GM18867 (cell line): ENCODE data around the gene NTF3.
"Not testable (repeated sequence)": the region's sequence is repeated elsewhere in the genome, so short reads cannot be mapped to it uniquely, and the experiment has no call there.

ENCODE experiments used
- ATAC-seq: cut with Tn5 transposase; IDR thresholded peaks from one replicate; pipeline ENCODE4 v1.9.1; 2021; ENCODE audit warnings: mild to moderate bottlenecking, moderate library complexity; ENCODE audit not compliant: unreplicated experiment

Gene NTF3

GRCh38 chr12:5524769-5525436 is 93.0 kb downstream of the NTF3 start:
- no peak for ATAC-seq

- ATAC-seq: no peak
Measured at GRCh38 chr12:5525783-5526367, 94.0 kb downstream of the NTF3 start.

DNA sequence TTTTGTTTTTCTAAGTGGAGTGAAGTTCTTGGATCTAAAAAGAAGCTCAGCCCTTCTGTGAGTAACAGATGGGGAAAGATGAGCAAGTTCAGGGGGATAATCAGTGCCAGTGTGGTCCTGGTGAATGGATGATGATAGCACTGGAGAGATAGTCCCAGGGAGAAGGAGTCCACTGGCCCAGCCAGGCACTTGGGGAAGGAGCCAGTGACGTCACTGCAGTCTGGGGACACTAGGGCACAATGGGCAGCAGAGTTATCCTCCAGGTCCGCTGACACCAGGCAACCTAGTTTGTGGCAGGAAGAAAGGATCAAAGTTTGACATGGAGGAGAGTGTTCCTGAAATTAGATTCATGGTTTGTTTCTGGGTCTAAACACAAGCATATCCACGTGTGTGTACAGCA is 101.5 kb downstream of the NTF3 start:
- no peak for ATAC-seq

- ATAC-seq: no peak
Measured at GRCh38 chr12:5534426-5535199, 102.7 kb downstream of the NTF3 start.

DNA sequence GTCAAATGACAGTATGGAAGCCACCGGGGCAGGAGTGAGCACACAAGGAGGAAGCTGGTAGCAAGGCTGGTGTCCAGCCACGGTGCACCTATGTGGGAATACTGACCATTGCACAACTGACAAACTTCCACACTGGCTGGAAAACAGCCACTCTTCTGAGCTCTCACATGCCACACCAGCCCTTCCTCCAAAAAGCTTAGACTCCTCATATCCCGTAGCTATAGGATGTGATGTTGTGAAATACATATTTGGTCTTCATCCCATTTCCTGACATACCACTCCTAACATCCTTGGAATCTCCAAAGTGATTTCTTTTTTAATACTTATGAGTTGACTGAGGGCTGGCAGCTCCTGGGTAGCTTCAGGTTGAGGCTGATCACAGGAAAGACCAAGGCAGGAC is 103.6 kb downstream of the NTF3 start:
- no peak for ATAC-seq

DNA sequence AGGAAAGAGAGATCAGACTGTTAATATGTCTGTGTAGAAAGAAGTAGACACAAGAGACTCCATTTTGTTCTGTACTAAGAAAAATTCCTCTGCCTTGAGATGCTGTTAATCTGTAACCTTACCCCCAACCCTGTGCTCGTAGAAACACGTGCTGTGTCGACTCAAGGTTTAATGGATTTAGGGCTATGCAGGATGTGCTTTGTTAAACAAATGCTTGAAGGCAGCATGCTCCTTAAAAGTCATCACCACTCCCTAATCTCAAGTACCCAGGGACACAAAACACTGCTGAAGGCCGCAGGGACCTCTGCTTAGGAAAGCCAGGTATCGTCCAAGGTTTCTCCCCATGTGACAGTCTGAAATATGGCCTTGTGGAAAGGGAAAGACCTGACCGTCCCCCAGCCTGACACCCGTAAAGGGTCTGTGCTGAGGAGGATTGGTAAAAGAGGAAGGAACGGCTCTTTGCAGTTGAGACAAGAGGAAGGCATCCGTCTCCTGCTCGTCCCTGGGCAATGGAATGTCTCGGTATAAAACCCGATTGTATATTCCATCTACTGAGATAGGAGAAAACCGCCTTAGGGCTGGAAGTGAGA is 105.2 kb downstream of the NTF3 start:
- not testable (repeated sequence) for ATAC-seq

DNA sequence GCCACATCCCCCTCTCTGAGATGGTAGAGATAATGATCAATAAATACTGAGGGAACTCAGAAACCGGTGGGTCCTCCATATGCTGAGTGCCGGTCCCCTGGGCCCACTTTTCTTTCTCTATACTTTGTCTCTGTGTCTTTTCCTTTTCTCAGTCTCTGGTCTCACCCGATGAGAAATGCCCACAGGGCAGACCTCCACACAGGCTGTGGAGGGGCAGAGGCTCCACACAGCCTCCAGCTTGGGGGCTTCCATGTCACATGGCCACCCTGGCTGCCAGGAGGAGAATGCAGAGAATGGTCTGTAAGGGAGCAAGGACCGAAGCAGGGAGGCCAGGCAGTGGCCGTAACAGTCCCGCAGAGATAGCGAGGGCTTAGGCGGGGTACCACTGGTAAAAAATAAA is 105.9 kb downstream of the NTF3 start:
- no peak for ATAC-seq
